H1 (cell line): ENCODE data around the gene PRKAA2. TPM values are rescaled to one million over a fixed set of nuclear protein-coding genes. Genes with fewer than 3 reads are reported as not detected.

Experiments
- CEBPB ChIP-seq: IDR thresholded peaks from 2 replicates; pipeline ENCODE4 v1.6.1; 2012; ENCODE audit warnings: low read depth, low read length
- CHD7 ChIP-seq: fragments of 300-600 bp; sonication (generic); IDR thresholded peaks from 2 replicates; pipeline ENCODE4 v1.7.1; 2012; ENCODE audit warnings: low read length, moderate library complexity, mild to moderate bottlenecking, inconsistent platforms; ENCODE audit not compliant: insufficient replicate concordance
- CREB1 ChIP-seq: IDR thresholded peaks from 2 replicates; pipeline ENCODE4 v1.6.1; 2012; ENCODE audit warnings: inconsistent platforms
- EGR1 ChIP-seq: IDR thresholded peaks from 2 replicates; pipeline ENCODE4 v1.6.1; 2011; ENCODE audit warnings: low read depth, low read length, borderline replicate concordance
- EP300 ChIP-seq, 2 experiments: IDR thresholded peaks; 1 replicate in 1 of 2; 2 replicates in 1 of 2; pipeline ENCODE4 v1.6.1; 2011 to 2012; ENCODE audit warnings: low read depth in 2 of 2, low read length in 2 of 2, mild to moderate bottlenecking in 2 of 2, borderline replicate concordance in 1 of 2, inconsistent platforms in 1 of 2, moderate library complexity in 1 of 2
- GTF2F1 ChIP-seq: IDR thresholded peaks from 2 replicates; pipeline ENCODE4 v1.6.1; 2012; ENCODE audit warnings: low read depth, low read length, improper control_type of control experiment, borderline replicate concordance
- NANOG ChIP-seq: IDR thresholded peaks from 2 replicates; pipeline ENCODE4 v1.6.1; 2011; ENCODE audit warnings: low read length, low read depth, mild to moderate bottlenecking, inconsistent platforms; ENCODE audit not compliant: insufficient read depth, poor library complexity, severe bottlenecking
- POLR2AphosphoS5 ChIP-seq: IDR thresholded peaks from 2 replicates; pipeline ENCODE4 v1.6.1; 2011; ENCODE audit warnings: low read depth, low read length
- POU5F1 ChIP-seq: IDR thresholded peaks from 2 replicates; pipeline ENCODE4 v1.6.1; 2011; ENCODE audit warnings: low read depth, mild to moderate bottlenecking, low read length, moderate library complexity
- RAD21 ChIP-seq, 2 experiments: IDR thresholded peaks in 1 of 2; conservative IDR thresholded peaks in 1 of 2; 2 replicates each; pipeline ENCODE4 v1.6.1; 2011; ENCODE audit warnings: low read depth in 2 of 2, low read length in 2 of 2, improper control_type of control experiment in 1 of 2, inconsistent platforms in 1 of 2, mild to moderate bottlenecking in 1 of 2, moderate library complexity in 1 of 2
- SIX5 ChIP-seq: IDR thresholded peaks from 2 replicates; pipeline ENCODE4 v1.6.1; 2011; ENCODE audit warnings: mild to moderate bottlenecking, low read depth, low read length
- TCF12 ChIP-seq: IDR thresholded peaks from 2 replicates; pipeline ENCODE4 v1.6.1; 2011; ENCODE audit warnings: low read depth, mild to moderate bottlenecking, low read length
- polyA plus RNA-seq, 7 experiments: library from polyadenylated mRNA; depleted of rRNA in 3 of 7; stranded (reverse) in 5 of 7; unstranded in 2 of 7; fragments of >200 nt in 5 of 7; fragments of 200-250 nt in 2 of 7; gene quantifications; 1 replicate in 5 of 7; 2 replicates in 1 of 7; 4 replicates in 1 of 7; pipeline versions ENCODE4 v1.2.1 to v1.2.3, GENCODE V29; 2011 to 2013; ENCODE audit warnings: missing spikeins in 2 of 7, mixed read lengths in 2 of 7
- total RNA-seq: library from RNA; stranded (reverse); fragmentation: NEBNext Ultra II Directional; extraction: Animal tissue kit (Norgen Biotek cat#: 25700); gene quantifications from 2 replicates; pipeline ENCODE4 v1.2.1, GENCODE V29; 2021

The PRKAA2 gene
- total and polyA plus RNA-seq, 2 of the 8 experiments (the other 6 are each of a cell fraction or from before 2014, with no cell fraction given) = 2.6 to 6.4 TPM

GRCh38 chr1:56713112-56713511 lies 68.0 kb downstream of the PRKAA2 start (continued):
- no peak for TF ChIP-seq CHD7
- TF ChIP-seq RAD21 (IDR thresholded peaks at IDR 0.05 in 1 of 2, conservative IDR thresholded peaks at IDR 0.05 in 1 of 2; ENCODE audit: low read depth in 2 of 2, low read length in 2 of 2) = no peak
- no peak for TF ChIP-seq GTF2F1
- TF ChIP-seq EGR1 = no peak
- no peak for TF ChIP-seq CREB1
- TF ChIP-seq POLR2AphosphoS5 = no peak
- TF ChIP-seq CEBPB = no peak
- TF ChIP-seq EP300 (IDR thresholded peaks at IDR 0.05; ENCODE audit: borderline replicate concordance in 1 of 2, low read depth in 2 of 2, low read length in 2 of 2) = no peak
- no peak for TF ChIP-seq TCF12
- TF ChIP-seq NANOG = no peak
- TF ChIP-seq SIX5 = no peak
- TF ChIP-seq POU5F1 = no peak
